Right lobe of liver (tissue), 6 donors: ENCODE results near the gene PPP1R27. TPM values are rescaled to one million over a fixed set of nuclear protein-coding genes. Genes with fewer than 3 reads are reported as not detected.

Source experiments
- ATAC-seq, 4 donors: fragments of 200-7000 bp; cut with Tn5 transposase; one replicate each; pipeline ENCODE4 v1.9.1; 2020; ENCODE audit warnings: mild to moderate bottlenecking in 4 of 4, moderate library complexity in 4 of 4
- DNase-seq, 3 donors: peaks; one replicate each; pipeline ENCODE4 v3.0.0-alpha.2; 2020
- H3K27ac ChIP-seq, 3 donors: fragments of 200-600 bp; one replicate each; pipeline ENCODE4 v1.8.0; 2022
- H3K27me3 ChIP-seq, 2 donors: fragments of 200-600 bp; one replicate each; pipeline ENCODE4 v1.8.0; 2022
- H3K36me3 ChIP-seq, 4 donors: fragments of 200-600 bp; sonication (generic) in 1 of 4; one replicate each; pipeline versions ENCODE4 v1.5.1 to v1.8.0; 2017 to 2022; ENCODE audit warnings: control low read depth in 1 of 4
- H3K4me1 ChIP-seq, 4 donors: fragments of 200-600 bp; sonication (generic) in 1 of 4; one replicate each; pipeline versions ENCODE4 v1.5.1 to v1.8.0; 2017 to 2022; ENCODE audit warnings: control low read depth in 1 of 4
- H3K4me3 ChIP-seq, 3 donors: fragments of 200-600 bp; one replicate each; pipeline ENCODE4 v1.8.0; 2022
- H3K9me3 ChIP-seq, 4 donors: fragments of 200-600 bp; sonication (generic) in 1 of 4; one replicate each; pipeline versions ENCODE4 v1.5.1 to v1.8.0; 2017 to 2022; ENCODE audit warnings: control low read depth in 1 of 4
- CTCF ChIP-seq, 4 donors: fragments of 200-600 bp in 3 of 4; fragments of 450-650 bp in 1 of 4; IDR thresholded peaks; one replicate each; pipeline versions ENCODE4 v1.5.1 to v1.8.0; 2016 to 2022; ENCODE audit warnings: antibody characterized with exemption in 4 of 4, mild to moderate bottlenecking in 2 of 4
- POLR2A ChIP-seq: fragments of 450-650 bp; IDR thresholded peaks from one replicate; pipeline ENCODE4 v1.6.1; 2017; ENCODE audit warnings: antibody characterized with exemption, mild to moderate bottlenecking
- WGBS: methylation state at CpG from one replicate; pipeline ENCODE4 v1.1.6; 2018; ENCODE audit warnings: low coverage, low lambda C conversion rate; ENCODE audit not compliant: insufficient coverage; ENCODE audit errors: missing lambda C conversion rate; 5-methylcytosine and 5-hydroxymethylcytosine counted together
- intact Hi-C, 2 donors: fragments of 100-400 bp; cut with DNase I; formaldehyde crosslinking; loops; one replicate each; pipeline versions ENCODE4 v1.11.2 to v1.14.1; 2022
- total RNA-seq, 6 experiments: library from RNA; depleted of rRNA in 2 of 6; stranded (reverse); fragments of >200 nt in 2 of 6; fragmentation: NEBNext Ultra II Directional in 3 of 6; extraction: Animal tissue kit (Norgen Biotek cat#: 25700) in 3 of 6; gene quantifications; one replicate each; pipeline versions ENCODE4 v1.1.0 to v1.2.4, GENCODE V29; 2016 to 2023
- donor health status: DM: no; HTN: yes; CAD: no.
- donor health status: DM: no; HTN: no; CAD: no.
- donor health status: DM: no; HTN: no; CAD: no.
- donor health status: DM: no; HTN: yes; CAD: no.
- donor health status: DM: no; HTN: yes; CAD: no.

PPP1R27 gene
- total RNA-seq, 6 experiments from 2014 or later: 0.27 to 0.62 (median 0.40) TPM; not detected in 3

- Histone ChIP-seq H3K36me3 (peaks cover 0 to 3% (median 0%) of the 10 kb centered on the region in 4 donors), H3K4me3 (no peak overlapping the region), H3K27ac (no peak overlapping the region), H3K4me1 (peaks cover 0 to 7% (median 0%) of the 10 kb centered on the region in 4 donors), H3K27me3 (no peaks in the 10 kb centered on the region), H3K9me3 (no peaks in the 10 kb centered on the region)
- TF ChIP-seq POLR2A: no peak
- TF ChIP-seq CTCF (IDR thresholded peaks at IDR 0.05): no peak
- DNase-seq: no peak
- ATAC-seq: no peak
- intact Hi-C loops: no loop called here
- 71% methylated on average over 11 of the region's 20 CpGs for WGBS
These were observed 25.9 kb downstream of the PPP1R27 start for GRCh38 chr17:81808778-81809555.

DNA sequence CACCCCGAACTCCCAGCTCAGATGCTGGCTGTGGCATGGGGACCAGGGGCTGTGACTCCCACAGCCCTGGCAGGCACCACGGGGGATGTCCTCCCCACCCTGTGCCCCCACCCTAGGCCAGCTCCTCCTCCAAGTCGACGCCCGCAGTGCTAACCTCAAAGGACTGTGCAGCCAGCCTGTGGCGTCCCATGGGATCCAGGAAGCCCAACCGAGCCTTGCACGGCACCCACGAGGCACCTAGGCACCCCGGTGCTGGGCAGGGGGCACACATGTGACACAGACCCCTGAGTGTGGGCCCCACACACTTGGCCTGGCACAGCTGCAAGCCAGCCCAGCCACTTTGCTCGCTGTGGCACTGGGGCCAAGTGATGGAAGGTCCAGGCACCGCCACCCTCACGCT lies 27.0 kb downstream of the PPP1R27 start:
- TF ChIP-seq CTCF (IDR thresholded peaks at IDR 0.05) (no peak), POLR2A (no peak)
- ATAC-seq: no peak
- Histone ChIP-seq H3K27ac (no peak overlapping the region), H3K4me3 (no peak overlapping the region), H3K27me3 (no peaks in the 10 kb centered on the region), H3K4me1 (peaks cover 0 to 12% (median 3%) of the 10 kb centered on the region in 4 donors), H3K36me3 (peaks cover 0 to 3% (median 0%) of the 10 kb centered on the region in 4 donors), H3K9me3 (no peaks in the 10 kb centered on the region)
- no CpG with 5 or more reads among the region's 13 CpGs for WGBS
- intact Hi-C loops: no loop called here
- DNase-seq: no peak

- Histone ChIP-seq H3K27ac (no peak overlapping the region), H3K4me3 (no peak overlapping the region), H3K36me3 (peaks cover 0 to 3% (median 0%) of the 10 kb centered on the region in 4 donors), H3K27me3 (no peaks in the 10 kb centered on the region), H3K4me1 (peaks cover 0 to 17% (median 5%) of the 10 kb centered on the region in 4 donors), H3K9me3 (no peaks in the 10 kb centered on the region)
- intact Hi-C loops: no loop called here
- DNase-seq (peak in 1 of 3 donors; percentile 56), ATAC-seq (no peak)
- TF ChIP-seq POLR2A: no peak
- no peak for TF ChIP-seq CTCF (IDR thresholded peaks at IDR 0.05)
- 65% methylated on average over 3 of the region's 18 CpGs for WGBS
These were observed 27.6 kb downstream of the PPP1R27 start for GRCh38 chr17:81807210-81807719.

DNA sequence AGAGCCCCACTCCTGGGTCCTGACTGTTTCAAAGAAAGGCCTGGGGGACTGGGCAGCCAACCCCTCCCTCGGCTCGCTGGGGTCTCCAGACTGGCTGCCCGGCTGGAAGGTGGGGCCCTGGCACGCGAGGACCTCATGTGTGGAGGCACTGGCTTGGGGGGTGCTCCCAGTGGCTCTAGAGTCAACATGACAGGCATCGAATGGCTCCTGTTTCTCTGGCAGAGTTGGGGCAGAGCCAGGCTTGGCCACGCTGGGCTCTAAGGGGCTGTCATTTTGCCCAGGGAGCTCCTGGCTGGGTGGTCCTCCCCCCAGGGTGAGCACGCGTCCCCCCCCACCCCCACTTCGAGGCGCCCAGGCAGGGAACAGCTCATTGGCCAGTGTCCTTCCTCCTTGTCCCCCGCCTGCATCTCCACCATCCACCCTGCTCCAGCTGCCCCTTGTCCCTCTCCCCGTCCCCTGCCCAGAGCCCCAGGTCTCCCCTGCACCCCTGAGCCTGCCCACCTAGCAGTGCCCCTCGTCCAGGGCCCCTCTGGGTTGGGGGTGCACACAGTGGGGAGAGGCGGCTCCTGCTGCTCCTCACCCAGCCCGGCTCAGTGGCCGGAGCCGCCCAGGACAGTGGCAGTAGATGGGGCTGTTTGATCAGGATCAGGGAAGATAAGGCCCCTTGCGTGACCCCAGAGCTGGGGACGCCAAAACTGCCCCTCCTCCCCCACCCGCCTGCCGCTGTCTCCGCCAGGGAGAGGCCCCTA lies 28.2 kb downstream of the PPP1R27 start:
- Histone ChIP-seq H3K9me3 (no peaks in the 10 kb centered on the region), H3K27ac (peak overlapping the region in 1 of 3 donors; percentile 79), H3K4me3 (no peak overlapping the region), H3K4me1 (peaks cover 0 to 17% (median 6%) of the 10 kb centered on the region in 4 donors), H3K36me3 (peaks cover 0 to 3% (median 0%) of the 10 kb centered on the region in 4 donors), H3K27me3 (no peaks in the 10 kb centered on the region)
- ATAC-seq (no peak), DNase-seq (peak in 1 of 3 donors; percentile 45)
- TF ChIP-seq CTCF (IDR thresholded peaks at IDR 0.05) (no peak), POLR2A (no peak)
- 40% methylated on average over 8 of the region's 23 CpGs for WGBS
- intact Hi-C loops: no loop called here
